ENCODE results near the gene APOO. TPM values are rescaled to one million over a fixed set of nuclear protein-coding genes. Genes with fewer than 3 reads are reported as not detected.

Gene APOO
- polyA plus RNA-seq, 1 donor (not counting 4 experiments of a cell fraction or from before 2014, with no cell fraction given) = 22.7 TPM

- Histone ChIP-seq H3K4me1 (ENCODE audit: control insufficient read depth, extremely low read depth, insufficient read depth, low read length) (no peaks in the 10 kb centered on the region), H3K36me3 (ENCODE audit: control insufficient read depth in 2 of 2, extremely low read depth in 1 of 2, insufficient read depth in 2 of 2, low read length in 2 of 2) (no peaks in the 10 kb centered on the region), H3K79me2 (ENCODE audit: control insufficient read depth, insufficient read depth, low read length) (no peaks in the 10 kb centered on the region), H3K4me2 (ENCODE audit: control insufficient read depth, extremely low read depth, insufficient read depth, low read depth, low read length) (no peak overlapping the region), H3K4me3 (ENCODE audit: control insufficient read depth in 2 of 3, extremely low read depth in 1 of 3, insufficient read depth in 2 of 3, low read depth in 1 of 3, low read length in 3 of 3) (no peak overlapping the region), H3K27me3 (ENCODE audit: control insufficient read depth, extremely low read depth, insufficient read depth, low read length) (no peaks in the 10 kb centered on the region), H3K9me1 (ENCODE audit: control insufficient read depth, extremely low read depth, insufficient read depth, low read length) (no peaks in the 10 kb centered on the region), H4K20me1 (ENCODE audit: control insufficient read depth, extremely low read depth, insufficient read depth, low read length) (no peaks in the 10 kb centered on the region), H3K9me3 (ENCODE audit: control insufficient read depth, low read depth, low read length) (no peaks in the 10 kb centered on the region), H3K27ac (ENCODE audit: control insufficient read depth, insufficient read depth, low read length) (no peak overlapping the region), H3K9ac (ENCODE audit: control insufficient read depth, extremely low read depth, insufficient read depth, low read length) (no peak overlapping the region), H2AFZ (ENCODE audit: control insufficient read depth, low read length) (no peak overlapping the region)
- no peak for TF ChIP-seq CTCF (optimal IDR thresholded peaks at IDR 0.05 in 1 of 3, IDR thresholded peaks at IDR 0.05 in 1 of 3, conservative IDR thresholded peaks at IDR 0.05 in 1 of 3; ENCODE audit: extremely low read depth in 1 of 3, insufficient read depth in 2 of 3, low read length in 3 of 3)
- TF ChIP-seq EZH2 (IDR thresholded peaks at IDR 0.05; ENCODE audit: low read length) = no peak
- FAIRE-seq (no peak), DNase-seq (ENCODE audit: low read depth, low spot score) (no peak)
- dilution Hi-C loops (cut with MboI; ENCODE audit: extremely low pct_ligation_motif_present, low sequenced_read_pairs) = no loop called here
These were observed 28.4 kb upstream of the APOO start for GRCh38 chrX:23936180-23936579.

- FAIRE-seq = no peak
- Histone ChIP-seq H3K36me3 (ENCODE audit: control insufficient read depth in 2 of 2, extremely low read depth in 1 of 2, insufficient read depth in 2 of 2, low read length in 2 of 2) (no peaks in the 10 kb centered on the region), H3K4me2 (ENCODE audit: control insufficient read depth, extremely low read depth, insufficient read depth, low read depth, low read length) (no peak overlapping the region), H2AFZ (ENCODE audit: control insufficient read depth, low read length) (no peak overlapping the region), H3K9me3 (ENCODE audit: control insufficient read depth, low read depth, low read length) (no peaks in the 10 kb centered on the region), H3K27me3 (ENCODE audit: control insufficient read depth, extremely low read depth, insufficient read depth, low read length) (no peaks in the 10 kb centered on the region), H3K4me1 (ENCODE audit: control insufficient read depth, extremely low read depth, insufficient read depth, low read length) (no peaks in the 10 kb centered on the region), H3K9ac (ENCODE audit: control insufficient read depth, extremely low read depth, insufficient read depth, low read length) (no peak overlapping the region), H3K9me1 (ENCODE audit: control insufficient read depth, extremely low read depth, insufficient read depth, low read length) (no peaks in the 10 kb centered on the region), H4K20me1 (ENCODE audit: control insufficient read depth, extremely low read depth, insufficient read depth, low read length) (no peaks in the 10 kb centered on the region), H3K79me2 (ENCODE audit: control insufficient read depth, insufficient read depth, low read length) (no peaks in the 10 kb centered on the region), H3K27ac (ENCODE audit: control insufficient read depth, insufficient read depth, low read length) (no peak overlapping the region), H3K4me3 (ENCODE audit: control insufficient read depth in 2 of 3, extremely low read depth in 1 of 3, insufficient read depth in 2 of 3, low read depth in 1 of 3, low read length in 3 of 3) (no peak overlapping the region)
- TF ChIP-seq CTCF (optimal IDR thresholded peaks at IDR 0.05 in 1 of 3, IDR thresholded peaks at IDR 0.05 in 1 of 3, conservative IDR thresholded peaks at IDR 0.05 in 1 of 3; ENCODE audit: extremely low read depth in 1 of 3, insufficient read depth in 2 of 3, low read length in 3 of 3) (no peak), EZH2 (IDR thresholded peaks at IDR 0.05; ENCODE audit: low read length) (no peak)
- dilution Hi-C loops (cut with MboI; ENCODE audit: extremely low pct_ligation_motif_present, low sequenced_read_pairs) = no loop called here
- no peak for DNase-seq (ENCODE audit: low read depth, low spot score)
These were observed 27.4 kb upstream of the APOO start for GRCh38 chrX:23935106-23935505.
